WTC11 (cell line): Measurements from ENCODE around the gene GJB3.

ENCODE experiments used
- CTCF ChIP-seq: fragments of 200-600 bp; IDR thresholded peaks from 2 replicates; pipeline ENCODE4 v1.8.0; 2022; ENCODE audit warnings: antibody characterized with exemption
- E2F4 ChIP-seq: sonication (generic); formaldehyde crosslinking; IDR thresholded peaks from 2 replicates; pipeline ENCODE4 v1.8.1; 2022; ENCODE audit warnings: low read depth, mild to moderate bottlenecking, moderate library complexity, missing genetic modification reagents, borderline replicate concordance
- JUN ChIP-seq: sonication (generic); formaldehyde crosslinking; IDR thresholded peaks from 2 replicates; pipeline ENCODE4 v1.8.0; 2023; ENCODE audit warnings: mild to moderate bottlenecking, missing genetic modification reagents
- USF2 ChIP-seq: sonication (generic); formaldehyde crosslinking; IDR thresholded peaks from 2 replicates; pipeline ENCODE4 v1.8.1; 2023; ENCODE audit warnings: mild to moderate bottlenecking, missing genetic modification reagents, moderate library complexity
- ZNF138 ChIP-seq: sonication (generic); formaldehyde crosslinking; conservative IDR thresholded peaks from 2 replicates; pipeline ENCODE4 v1.8.1; 2022; ENCODE audit warnings: mild to moderate bottlenecking, moderate library complexity, missing genetic modification reagents
- TF ChIP-seq, protein P1 (sequence below): sonication (generic); formaldehyde crosslinking; IDR thresholded peaks from 2 replicates; pipeline ENCODE4 v1.8.0; 2022; ENCODE audit warnings: mild to moderate bottlenecking, missing genetic modification reagents

DNA sequence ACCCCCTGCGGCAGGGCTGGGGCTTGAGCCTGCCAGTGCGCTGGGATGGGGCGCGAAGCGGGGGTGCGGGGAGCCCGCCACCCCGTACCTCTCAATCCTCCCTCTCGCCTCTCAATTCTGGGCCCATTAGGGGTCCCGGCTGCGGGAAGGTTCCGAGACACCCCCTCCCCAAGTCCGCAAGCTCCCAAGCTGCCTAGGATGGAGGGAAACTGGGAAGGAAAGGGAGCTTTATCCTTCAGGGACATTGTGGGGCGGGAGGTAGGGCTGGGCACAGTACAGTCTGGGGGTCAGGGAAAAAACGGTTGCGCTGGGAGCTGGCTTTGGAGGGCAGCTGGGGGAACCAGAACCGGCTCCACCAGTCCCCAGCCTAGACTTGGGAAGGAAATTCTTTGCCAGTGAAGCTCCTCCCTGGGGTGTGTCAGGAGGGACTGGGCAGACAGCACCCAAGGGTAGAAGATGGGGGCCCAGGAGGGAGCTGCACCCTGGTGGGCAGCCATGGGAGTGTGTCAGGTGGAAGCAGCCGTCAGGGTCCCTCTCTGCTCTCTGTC lies 904 bp downstream of the GJB3 start:
- TF ChIP-seq E2F4 (CRISPR knock-in tag) (no peak), JUN (CRISPR knock-in tag) (no peak), CTCF (no peak), USF2 (CRISPR knock-in tag) (no peak), ZNF138 (CRISPR knock-in tag) (no peak)
- TF ChIP-seq, protein P1, sequence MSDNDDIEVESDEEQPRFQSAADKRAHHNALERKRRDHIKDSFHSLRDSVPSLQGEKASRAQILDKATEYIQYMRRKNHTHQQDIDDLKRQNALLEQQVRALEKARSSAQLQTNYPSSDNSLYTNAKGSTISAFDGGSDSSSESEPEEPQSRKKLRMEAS (CRISPR knock-in tag), result no peak
